GM18505 (cell line): ENCODE data around the gene DDX51.

Experiments used
- ATAC-seq: cut with Tn5 transposase; IDR thresholded peaks from one replicate; pipeline ENCODE4 v1.9.1; 2021; ENCODE audit not compliant: unreplicated experiment
- POLR2A ChIP-seq: IDR thresholded peaks from 4 replicates; pipeline ENCODE4 v1.6.1; 2011; ENCODE audit warnings: borderline replicate concordance; ENCODE audit not compliant: insufficient read depth, insufficient read length; ENCODE audit errors: extremely low read depth

The DDX51 gene

GRCh38 chr12:132174839-132175490 lies 30.8 kb upstream of the DDX51 start:
- no peak for TF ChIP-seq POLR2A
- ATAC-seq = no peak

GRCh38 chr12:132174015-132174838 lies 30.1 kb upstream of the DDX51 start:
- TF ChIP-seq POLR2A = no peak
- ATAC-seq = no peak

- TF ChIP-seq POLR2A = no peak
- ATAC-seq = no peak
Measured at GRCh38 chr12:132173135-132174014, 29.3 kb upstream of the DDX51 start.

- no peak for ATAC-seq
- no peak for TF ChIP-seq POLR2A
Measured at GRCh38 chr12:132172619-132173018, 28.5 kb upstream of the DDX51 start.

GRCh38 chr12:132171968-132172521 lies 27.9 kb upstream of the DDX51 start:
- no peak for TF ChIP-seq POLR2A
- ATAC-seq = no peak

GRCh38 chr12:132171293-132171967 lies 27.3 kb upstream of the DDX51 start:
- TF ChIP-seq POLR2A = no peak
- ATAC-seq = no peak

GRCh38 chr12:132170637-132171292 lies 26.6 kb upstream of the DDX51 start:
- no peak for TF ChIP-seq POLR2A
- no peak for ATAC-seq

GRCh38 chr12:132170094-132170636 lies 26.0 kb upstream of the DDX51 start:
- no peak for ATAC-seq
- TF ChIP-seq POLR2A = no peak

GRCh38 chr12:132169376-132169775 lies 25.3 kb upstream of the DDX51 start:
- no peak for TF ChIP-seq POLR2A

GRCh38 chr12:132168311-132169031 lies 24.4 kb upstream of the DDX51 start:
- no peak for ATAC-seq
- TF ChIP-seq POLR2A = no peak

More at GRCh38 chr12:132169376-132169775, 25.3 kb upstream of the DDX51 start:
- no peak for ATAC-seq

- ATAC-seq = no peak
Measured at GRCh38 chr12:132167611-132168310, 23.6 kb upstream of the DDX51 start.

More at GRCh38 chr12:132167611-132168310, 23.6 kb upstream of the DDX51 start:
- TF ChIP-seq POLR2A = no peak
